HEK293T (cell line): ENCODE data around the gene RPL7L1.

Experiments used
- FOXK2 ChIP-seq: fragments of 450-650 bp; IDR thresholded peaks from 2 replicates; pipeline ENCODE4 v1.6.1; 2016; ENCODE audit warnings: mild to moderate bottlenecking
- LEF1 ChIP-seq: fragments of 450-650 bp; IDR thresholded peaks from 2 replicates; pipeline ENCODE4 v1.6.1; 2017; ENCODE audit warnings: mild to moderate bottlenecking, borderline replicate concordance
- SP1 ChIP-seq: fragments of 450-650 bp; IDR thresholded peaks from 2 replicates; pipeline ENCODE4 v1.6.1; 2017
- TARDBP ChIP-seq: fragments of 450-650 bp; IDR thresholded peaks from 2 replicates; pipeline ENCODE4 v1.6.1; 2016

GRCh38 chr6:42909835-42910234, 30.4 kb downstream of the RPL7L1 start:
- TF ChIP-seq TARDBP, result no peak
- TF ChIP-seq FOXK2, result no peak
- TF ChIP-seq SP1, result no peak
- no peak for TF ChIP-seq LEF1
